Astrocyte of the cerebellum (primary cell): ENCODE data around the gene AMBP.

Source experiments
- DNase-seq: peaks from one replicate; pipeline ENCODE4 v3.0.0-alpha.2; 2011; ENCODE audit warnings: low read depth
- H3K4me3 ChIP-seq: 2 replicates; pipeline ENCODE4 v1.5.1; 2011; ENCODE audit warnings: mild to moderate bottlenecking, low read depth, low read length, moderate library complexity
- in situ Hi-C: cut with HindIII; loops from 2 replicates; pipeline ENCODE4 v1.10.0; 2017; ENCODE audit warnings: low sequenced_read_pairs
- TF ChIP-seq, protein P1 (sequence below): IDR thresholded peaks from 2 replicates; pipeline ENCODE4 v1.5.1; 2012; ENCODE audit warnings: low read length, low read depth, moderate library complexity, mild to moderate bottlenecking; ENCODE audit errors: missing control alignments

Gene AMBP

GRCh38 chr9:114078021-114078780, at the start of gene AMBP:
Gene AMBP, minus strand, starts transcription at chr9:114078300. Its CDS starts 91 bp downstream, at chr9:114078209.
- no peak within 1 kb of the TSS for H3K4me3 ChIP-seq
- TF ChIP-seq, protein P1, sequence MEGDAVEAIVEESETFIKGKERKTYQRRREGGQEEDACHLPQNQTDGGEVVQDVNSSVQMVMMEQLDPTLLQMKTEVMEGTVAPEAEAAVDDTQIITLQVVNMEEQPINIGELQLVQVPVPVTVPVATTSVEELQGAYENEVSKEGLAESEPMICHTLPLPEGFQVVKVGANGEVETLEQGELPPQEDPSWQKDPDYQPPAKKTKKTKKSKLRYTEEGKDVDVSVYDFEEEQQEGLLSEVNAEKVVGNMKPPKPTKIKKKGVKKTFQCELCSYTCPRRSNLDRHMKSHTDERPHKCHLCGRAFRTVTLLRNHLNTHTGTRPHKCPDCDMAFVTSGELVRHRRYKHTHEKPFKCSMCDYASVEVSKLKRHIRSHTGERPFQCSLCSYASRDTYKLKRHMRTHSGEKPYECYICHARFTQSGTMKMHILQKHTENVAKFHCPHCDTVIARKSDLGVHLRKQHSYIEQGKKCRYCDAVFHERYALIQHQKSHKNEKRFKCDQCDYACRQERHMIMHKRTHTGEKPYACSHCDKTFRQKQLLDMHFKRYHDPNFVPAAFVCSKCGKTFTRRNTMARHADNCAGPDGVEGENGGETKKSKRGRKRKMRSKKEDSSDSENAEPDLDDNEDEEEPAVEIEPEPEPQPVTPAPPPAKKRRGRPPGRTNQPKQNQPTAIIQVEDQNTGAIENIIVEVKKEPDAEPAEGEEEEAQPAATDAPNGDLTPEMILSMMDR = no peak
- DNase-seq = no peak
- in situ Hi-C loops = no loop called here

GRCh38 chr9:114126247-114127060, 48.4 kb upstream of the AMBP start:
- H3K4me3 ChIP-seq = no peak overlapping the region
- TF ChIP-seq, protein P1 = no peak
- in situ Hi-C loops = no loop called here
- no peak for DNase-seq

DNA sequence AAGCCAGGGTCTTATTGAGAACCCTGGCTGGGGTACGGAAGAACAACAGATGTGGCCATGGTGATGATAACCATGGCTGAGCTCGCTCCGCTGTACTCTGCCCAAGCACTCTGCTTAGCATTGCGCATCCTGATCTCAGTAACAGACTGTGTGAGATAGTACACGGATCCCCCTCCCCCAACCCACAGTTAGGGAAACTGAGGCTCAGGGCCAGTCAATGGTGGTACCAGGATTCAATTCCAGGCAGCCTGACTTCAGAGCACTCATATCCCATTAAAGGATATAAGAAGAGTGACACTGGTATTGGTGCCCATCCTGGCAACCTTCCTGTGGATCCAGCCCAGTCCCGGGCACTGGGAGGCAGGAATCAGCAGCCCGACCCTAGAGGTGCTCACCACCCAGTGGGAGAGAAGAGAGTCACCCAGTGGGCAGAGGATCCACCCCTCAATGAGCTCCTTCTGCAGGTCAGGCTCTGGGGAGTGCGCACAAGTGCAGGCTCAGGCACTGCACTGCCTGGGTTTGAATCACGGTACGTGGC, 47.4 kb upstream of the AMBP start:
- in situ Hi-C loops = no loop called here
- DNase-seq = no peak
- TF ChIP-seq, protein P1 = no peak
- H3K4me3 ChIP-seq = no peak overlapping the region

GRCh38 chr9:114124666-114125475, 46.8 kb upstream of the AMBP start:
- in situ Hi-C loops = no loop called here
- DNase-seq = no peak
- TF ChIP-seq, protein P1 = no peak
- no peak overlapping the region for H3K4me3 ChIP-seq

GRCh38 chr9:114124138-114124537, 46.0 kb upstream of the AMBP start:
- DNase-seq = no peak
- in situ Hi-C loops = no loop called here
- H3K4me3 ChIP-seq = no peak overlapping the region
- TF ChIP-seq, protein P1 = no peak
